A673 (cell line): ENCODE results near the gene PTTG1. TPM values are rescaled to one million over a fixed set of nuclear protein-coding genes. Genes with fewer than 3 reads are reported as not detected.

Experiments used
- BruUV-seq: library from RNA; stranded (reverse); fragments of 400-500 nt; replicated peaks from 2 replicates; lab custom pipeline; 2021; lab: Mats Ljungman, UMichigan
- CTCF ChIA-PET: fragments of 300-600 bp; sonication (Branson Sonifier 250); formaldehyde crosslinking; loops from one replicate; lab custom pipeline; 2022; ENCODE audit warnings: antibody characterized with exemption; lab: Charles Lee
- POLR2A ChIA-PET: fragments of 300-600 bp; sonication (Branson Sonifier 250); formaldehyde crosslinking; loops from one replicate; lab custom pipeline; 2022; ENCODE audit warnings: antibody characterized with exemption; ENCODE audit not compliant: low non-redundant PET; lab: Charles Lee
- DNase-seq: peaks from one replicate; pipeline ENCODE4 v3.0.0-alpha.2; 2015; ENCODE audit warnings: low spot score
- H3K27ac ChIP-seq: fragments of 200-600 bp; sonication (generic); 2 replicates; pipeline ENCODE4 v1.5.1; 2016; ENCODE audit warnings: mixed run types, low read depth, mild to moderate bottlenecking, mixed read lengths, antibody characterized with exemption, low read length; ENCODE audit not compliant: poor library complexity, severe bottlenecking
- H3K27me3 ChIP-seq: fragments of 200-600 bp; sonication (generic); replicated peaks from 2 replicates; pipeline ENCODE4 v1.6.1; 2017; ENCODE audit warnings: mixed run types, low read depth, mild to moderate bottlenecking, mixed read lengths, antibody characterized with exemption, low read length; ENCODE audit not compliant: insufficient read depth, poor library complexity
- H3K36me3 ChIP-seq: fragments of 200-600 bp; sonication (generic); 2 replicates; pipeline ENCODE4 v1.6.1; 2016; ENCODE audit warnings: mixed run types, mild to moderate bottlenecking, mixed read lengths, antibody characterized with exemption, low read length; ENCODE audit not compliant: insufficient read depth, poor library complexity, severe bottlenecking
- H3K4me1 ChIP-seq: fragments of 200-600 bp; sonication (generic); 2 replicates; pipeline ENCODE4 v1.6.1; 2017; ENCODE audit warnings: mixed run types, mild to moderate bottlenecking, mixed read lengths, antibody characterized with exemption, low read length; ENCODE audit not compliant: insufficient read depth, poor library complexity, severe bottlenecking
- H3K4me3 ChIP-seq: fragments of 200-600 bp; sonication (generic); 2 replicates; pipeline ENCODE4 v1.5.1; 2016; ENCODE audit warnings: low read depth, mixed run types, mild to moderate bottlenecking, mixed read lengths, low read length; ENCODE audit not compliant: poor library complexity, severe bottlenecking
- H3K9me3 ChIP-seq: fragments of 200-600 bp; sonication (generic); 2 replicates; pipeline ENCODE4 v1.6.1; 2016; ENCODE audit warnings: mixed run types, low read depth, mild to moderate bottlenecking, mixed read lengths, antibody characterized with exemption, low read length; ENCODE audit not compliant: poor library complexity, severe bottlenecking
- EZH2 ChIP-seq: fragments of 200-600 bp; sonication (generic); IDR thresholded peaks from 2 replicates; pipeline ENCODE4 v1.6.1; 2017; ENCODE audit warnings: borderline replicate concordance, low read depth, mild to moderate bottlenecking, mixed read lengths, antibody characterized with exemption, low read length; ENCODE audit not compliant: poor library complexity, severe bottlenecking
- intact Hi-C: fragments of 100-400 bp; cut with micrococcal nuclease; formaldehyde crosslinking; loops from one replicate; pipeline ENCODE4 v1.10.0; 2022; ENCODE audit not compliant: unreplicated experiment
- total RNA-seq: library from RNA; stranded (reverse); gene quantifications from 2 replicates; pipeline ENCODE4 v1.2.3, GENCODE V29; 2021
- TF ChIP-seq, protein P1 (sequence below): fragments of 300-800, 200-600 bp; sonication (generic); conservative IDR thresholded peaks from 2 replicates; pipeline ENCODE4 v1.5.1; 2017; ENCODE audit warnings: low read depth, mild to moderate bottlenecking, antibody characterized with exemption, low read length, moderate library complexity, mixed read lengths

The PTTG1 gene
- total RNA-seq, 1 experiment from 2014 or later = 192 TPM

GRCh38 chr5:160449458-160449857 is 27.8 kb downstream of the PTTG1 start:
- ChIA-PET POLR2A (no interaction called here), CTCF (no interaction called here)
- DNase-seq = no peak

GRCh38 chr5:160450164-160450932 is 28.7 kb downstream of the PTTG1 start:
- no peaks in the 10 kb centered on the region for H3K9me3 ChIP-seq
- peaks cover 14% of the 10 kb centered on the region for H3K27me3 ChIP-seq
- intact Hi-C loops = no loop called here
- no peaks in the 10 kb centered on the region for H3K4me1 ChIP-seq
- H3K36me3 ChIP-seq = no peaks in the 10 kb centered on the region
- TF ChIP-seq EZH2 = no peak
- TF ChIP-seq, protein P1, sequence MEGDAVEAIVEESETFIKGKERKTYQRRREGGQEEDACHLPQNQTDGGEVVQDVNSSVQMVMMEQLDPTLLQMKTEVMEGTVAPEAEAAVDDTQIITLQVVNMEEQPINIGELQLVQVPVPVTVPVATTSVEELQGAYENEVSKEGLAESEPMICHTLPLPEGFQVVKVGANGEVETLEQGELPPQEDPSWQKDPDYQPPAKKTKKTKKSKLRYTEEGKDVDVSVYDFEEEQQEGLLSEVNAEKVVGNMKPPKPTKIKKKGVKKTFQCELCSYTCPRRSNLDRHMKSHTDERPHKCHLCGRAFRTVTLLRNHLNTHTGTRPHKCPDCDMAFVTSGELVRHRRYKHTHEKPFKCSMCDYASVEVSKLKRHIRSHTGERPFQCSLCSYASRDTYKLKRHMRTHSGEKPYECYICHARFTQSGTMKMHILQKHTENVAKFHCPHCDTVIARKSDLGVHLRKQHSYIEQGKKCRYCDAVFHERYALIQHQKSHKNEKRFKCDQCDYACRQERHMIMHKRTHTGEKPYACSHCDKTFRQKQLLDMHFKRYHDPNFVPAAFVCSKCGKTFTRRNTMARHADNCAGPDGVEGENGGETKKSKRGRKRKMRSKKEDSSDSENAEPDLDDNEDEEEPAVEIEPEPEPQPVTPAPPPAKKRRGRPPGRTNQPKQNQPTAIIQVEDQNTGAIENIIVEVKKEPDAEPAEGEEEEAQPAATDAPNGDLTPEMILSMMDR = no peak
- CTCF ChIA-PET = no interaction called here
- no TSS peak for BruUV-seq
- H3K4me3 ChIP-seq = no peak overlapping the region
- POLR2A ChIA-PET = no interaction called here
- no peak overlapping the region for H3K27ac ChIP-seq
- DNase-seq = no peak

More at GRCh38 chr5:160449458-160449857, 27.8 kb downstream of the PTTG1 start:
- no peak overlapping the region for H3K4me3 ChIP-seq
- H3K4me1 ChIP-seq = no peaks in the 10 kb centered on the region
- no peaks in the 10 kb centered on the region for H3K36me3 ChIP-seq
- no peak overlapping the region for H3K27ac ChIP-seq
- H3K27me3 ChIP-seq = peaks cover 10% of the 10 kb centered on the region
- intact Hi-C loops = no loop called here
- H3K9me3 ChIP-seq = no peaks in the 10 kb centered on the region
- TF ChIP-seq, protein P1 = no peak
- TF ChIP-seq EZH2 = no peak
- BruUV-seq = no TSS peak

GRCh38 chr5:160451281-160451680 is 29.6 kb downstream of the PTTG1 start:
- H3K36me3 ChIP-seq = no peaks in the 10 kb centered on the region
- ChIA-PET POLR2A (no interaction called here), CTCF (no interaction called here)
- peaks cover 17% of the 10 kb centered on the region for H3K27me3 ChIP-seq
- H3K9me3 ChIP-seq = no peaks in the 10 kb centered on the region
- intact Hi-C loops = no loop called here
- H3K4me1 ChIP-seq = no peaks in the 10 kb centered on the region
- TF ChIP-seq, protein P1 = no peak
- TF ChIP-seq EZH2 = no peak
- no TSS peak for BruUV-seq
- H3K4me3 ChIP-seq = no peak overlapping the region
- H3K27ac ChIP-seq = no peak overlapping the region
- no peak for DNase-seq
